Left kidney (tissue), 2 donors: ENCODE results near the gene PPFIBP2. TPM values are rescaled to one million over a fixed set of nuclear protein-coding genes. Genes with fewer than 3 reads are reported as not detected.
A peak's percentile ranks its signal among the peaks of the same experiment; 100 is the strongest.

Source experiments
- DNase-seq: peaks from one replicate; pipeline ENCODE4 v3.0.0-alpha.2; 2013
- polyA plus RNA-seq: library from polyadenylated mRNA; unstranded; fragments of 120-200 nt; gene quantifications from one replicate; pipeline ENCODE4 v1.2.1, GENCODE V29; 2013; ENCODE audit not compliant: insufficient read length

The PPFIBP2 gene
- polyA plus RNA-seq, 1 donor: 60.0 TPM

- DNase-seq: no peak
These were observed 152.6 kb downstream of the PPFIBP2 start for GRCh38 chr11:7666292-7666866.

- DNase-seq: no peak
These were observed 153.7 kb downstream of the PPFIBP2 start for GRCh38 chr11:7667460-7667859.

- DNase-seq: no peak
These were observed 154.7 kb downstream of the PPFIBP2 start for GRCh38 chr11:7668464-7668863.

GRCh38 chr11:7668911-7669310 lies 155.1 kb downstream of the PPFIBP2 start:
- no peak for DNase-seq

GRCh38 chr11:7670641-7671040 lies 156.8 kb downstream of the PPFIBP2 start:
- no peak for DNase-seq

- DNase-seq: no peak
These were observed 157.8 kb downstream of the PPFIBP2 start for GRCh38 chr11:7671347-7672215.

- no peak for DNase-seq
These were observed 158.6 kb downstream of the PPFIBP2 start for GRCh38 chr11:7672276-7672959.

GRCh38 chr11:7672960-7673723 lies 159.3 kb downstream of the PPFIBP2 start, which contains the start of gene CYB5R2:
TSS of gene CYB5R2 (minus strand) at chr11:7673500. CDS start at chr11:7672825, 675 bp downstream.
- DNase-seq: peak; percentile 66

GRCh38 chr11:7673724-7674434 lies 160.1 kb downstream of the PPFIBP2 start:
- peak; percentile 49 for DNase-seq

GRCh38 chr11:7675631-7676030 lies 161.8 kb downstream of the PPFIBP2 start:
- DNase-seq: no peak

GRCh38 chr11:7677071-7677470 lies 163.3 kb downstream of the PPFIBP2 start:
- no peak for DNase-seq

- no peak for DNase-seq
These were observed 164.0 kb downstream of the PPFIBP2 start for GRCh38 chr11:7677796-7678201.

- DNase-seq: no peak
These were observed 169.8 kb downstream of the PPFIBP2 start for GRCh38 chr11:7683571-7683970.

GRCh38 chr11:7686761-7687160 lies 173.0 kb downstream of the PPFIBP2 start:
- DNase-seq: no peak

GRCh38 chr11:7687386-7687785 lies 173.6 kb downstream of the PPFIBP2 start:
- no peak for DNase-seq

GRCh38 chr11:7688238-7688826 lies 174.5 kb downstream of the PPFIBP2 start:
- no peak for DNase-seq

- no peak for DNase-seq
These were observed 175.4 kb downstream of the PPFIBP2 start for GRCh38 chr11:7689239-7689638.

- DNase-seq: no peak
These were observed 176.8 kb downstream of the PPFIBP2 start for GRCh38 chr11:7690648-7691047.

GRCh38 chr11:7691759-7692350 lies 178.1 kb downstream of the PPFIBP2 start:
- no peak for DNase-seq

- no peak for DNase-seq
These were observed 178.6 kb downstream of the PPFIBP2 start for GRCh38 chr11:7692426-7692825.

- no peak for DNase-seq
These were observed 180.4 kb downstream of the PPFIBP2 start for GRCh38 chr11:7694235-7694634.
